Adipocyte (in vitro differentiated cells): Measurements from ENCODE around the gene DPP7.
"Not testable (repeated sequence)": the region's sequence is repeated elsewhere in the genome, so short reads cannot be mapped to it uniquely, and the experiment has no call there.

Experiments
- DNase-seq: peaks from one replicate; pipeline ENCODE4 v3.0.0-alpha.2; 2015; ENCODE audit warnings: low read depth
- H3K27me3 ChIP-seq: replicated peaks from 2 replicates; pipeline ENCODE4 v1.7.0; 2013; ENCODE audit warnings: mild to moderate bottlenecking, low read length, moderate library complexity; ENCODE audit not compliant: control insufficient read depth, insufficient read depth
- H3K36me3 ChIP-seq: 2 replicates; pipeline ENCODE4 v1.7.0; 2013; ENCODE audit warnings: low read length, mild to moderate bottlenecking, moderate library complexity; ENCODE audit not compliant: control insufficient read depth, insufficient read depth, severe bottlenecking
- H3K4me1 ChIP-seq: 2 replicates; pipeline ENCODE4 v1.7.0; 2013; ENCODE audit warnings: mild to moderate bottlenecking, low read length, moderate library complexity; ENCODE audit not compliant: control insufficient read depth, insufficient read depth
- H3K4me3 ChIP-seq: 2 replicates; pipeline ENCODE4 v1.7.0; 2013; ENCODE audit warnings: mild to moderate bottlenecking, low read length, moderate library complexity
- H3K9ac ChIP-seq: 2 replicates; pipeline ENCODE4 v1.7.0; 2013; ENCODE audit warnings: mild to moderate bottlenecking, low read length, moderate library complexity
- H3K9me3 ChIP-seq: 2 replicates; pipeline ENCODE4 v1.7.0; 2013; ENCODE audit warnings: mild to moderate bottlenecking, low read length, moderate library complexity; ENCODE audit not compliant: control insufficient read depth

Gene DPP7

DNA sequence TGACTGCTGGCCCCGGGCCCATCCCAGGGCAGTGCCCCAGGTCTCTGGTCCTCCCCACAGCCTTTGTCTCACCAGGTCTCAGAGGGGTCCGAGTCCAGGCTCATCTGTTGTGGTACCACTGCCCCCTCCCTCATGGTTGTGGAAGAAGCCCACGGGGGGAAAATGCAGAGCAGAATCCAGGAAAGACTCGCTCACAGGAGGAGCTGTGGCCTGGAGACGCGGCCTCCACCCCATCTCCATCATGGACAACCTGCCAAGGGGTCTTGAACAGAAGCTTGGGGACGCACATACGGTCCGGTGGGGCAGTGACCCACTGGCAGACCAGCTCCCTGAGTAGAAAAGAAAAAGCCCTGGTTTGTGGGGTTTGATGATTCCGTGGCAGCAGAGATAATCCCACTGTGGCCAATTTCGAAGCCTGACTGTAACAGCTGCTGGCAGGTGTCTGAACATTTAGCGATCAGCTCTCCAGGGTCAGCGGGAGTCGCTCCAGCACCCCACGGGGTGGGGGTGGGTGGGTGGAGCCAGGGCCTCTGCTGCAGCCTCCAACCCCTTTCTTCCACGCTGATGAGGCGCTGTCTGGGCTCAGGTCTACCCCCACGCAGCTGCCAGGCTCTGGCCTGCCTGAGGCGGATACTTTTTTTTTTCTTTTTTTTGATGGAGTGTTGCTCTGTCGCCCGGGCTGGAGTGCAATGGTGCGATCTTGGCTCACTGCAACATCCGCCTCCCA is 22.5 kb upstream of the DPP7 start:
- H3K9ac ChIP-seq: no peak overlapping the region
- H3K4me1 ChIP-seq: no peaks in the 10 kb centered on the region
- DNase-seq: no peak
- no peaks in the 10 kb centered on the region for H3K9me3 ChIP-seq
- no peaks in the 10 kb centered on the region for H3K36me3 ChIP-seq
- peaks cover 45% of the 10 kb centered on the region for H3K27me3 ChIP-seq
- H3K4me3 ChIP-seq: no peak overlapping the region

- H3K4me1 ChIP-seq: no peaks in the 10 kb centered on the region
- H3K36me3 ChIP-seq: no peaks in the 10 kb centered on the region
- H3K27me3 ChIP-seq: peaks cover 40% of the 10 kb centered on the region
- no peak overlapping the region for H3K4me3 ChIP-seq
- DNase-seq: no peak
- H3K9ac ChIP-seq: no peak overlapping the region
- no peaks in the 10 kb centered on the region for H3K9me3 ChIP-seq
Measured at GRCh38 chr9:137136261-137136880, 21.8 kb upstream of the DPP7 start.

GRCh38 chr9:137135154-137135553 is 20.6 kb upstream of the DPP7 start:
- H3K36me3 ChIP-seq, DNase-seq, H3K4me3 ChIP-seq, H3K9ac ChIP-seq, H3K9me3 ChIP-seq, H3K4me1 ChIP-seq: not testable (repeated sequence)
- peaks cover 28% of the 10 kb centered on the region for H3K27me3 ChIP-seq

DNA sequence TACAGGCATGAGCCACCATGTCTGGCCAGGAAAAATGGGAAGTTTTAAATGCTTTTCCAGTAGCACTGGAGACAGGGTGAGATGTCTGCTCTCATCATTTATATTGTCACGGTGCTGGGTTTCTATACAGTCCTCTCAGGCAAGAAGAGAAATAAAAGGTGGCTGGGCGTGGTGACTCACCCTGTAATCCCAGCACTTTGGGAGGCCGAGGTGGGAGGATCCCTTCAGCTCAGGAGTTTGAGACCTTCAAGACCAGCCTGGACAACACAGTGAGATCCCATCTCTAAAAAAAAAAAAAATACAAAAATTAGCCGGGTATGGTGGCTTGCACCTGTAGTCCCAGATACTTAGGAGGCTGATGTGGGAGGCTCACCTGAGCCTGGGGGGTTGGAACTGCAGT is 19.7 kb upstream of the DPP7 start:
- DNase-seq: no peak
- no peaks in the 10 kb centered on the region for H3K9me3 ChIP-seq
- H3K27me3 ChIP-seq: peaks cover 22% of the 10 kb centered on the region
- no peak overlapping the region for H3K4me3 ChIP-seq
- no peaks in the 10 kb centered on the region for H3K4me1 ChIP-seq
- H3K36me3 ChIP-seq: no peaks in the 10 kb centered on the region
- no peak overlapping the region for H3K9ac ChIP-seq

DNA sequence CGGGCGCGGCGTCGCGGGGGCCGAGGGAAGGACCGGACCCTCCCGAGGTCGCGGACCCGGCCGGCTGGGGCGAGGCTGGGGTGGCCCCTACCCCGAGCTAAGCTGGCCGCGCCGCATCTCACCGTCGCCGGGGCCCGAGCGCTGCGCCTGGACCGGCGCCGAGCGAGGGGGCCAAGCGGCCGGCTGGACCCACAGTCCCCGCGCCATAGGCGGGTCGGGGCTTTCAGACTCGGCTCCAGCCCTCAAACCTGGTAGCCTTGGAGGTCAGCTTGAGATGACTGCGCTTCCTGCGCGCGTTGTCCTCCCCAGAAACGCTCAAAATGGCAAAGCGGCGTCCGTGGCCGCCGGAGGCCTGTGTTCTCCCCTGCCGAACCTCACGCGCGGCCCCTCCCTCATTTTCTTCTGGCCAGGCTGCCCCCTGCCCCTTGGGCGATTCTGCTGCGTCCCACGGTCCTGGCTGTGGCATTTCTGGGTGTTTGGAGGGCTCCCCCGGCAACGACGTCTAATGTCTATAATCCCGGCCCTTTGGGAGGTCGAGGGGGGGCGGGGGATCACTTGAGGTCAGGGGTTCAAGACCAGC is 15.7 kb upstream of the DPP7 start:
- Histone ChIP-seq H3K9ac (peak overlapping the region; percentile 87), H3K4me1 (peaks cover 21% of the 10 kb centered on the region), H3K36me3 (no peaks in the 10 kb centered on the region), H3K9me3 (no peaks in the 10 kb centered on the region), H3K4me3 (peak overlapping the region; percentile 84), H3K27me3 (no peaks in the 10 kb centered on the region)
- no peak for DNase-seq

- Histone ChIP-seq H3K27me3 (no peaks in the 10 kb centered on the region), H3K9ac (peak overlapping the region; percentile 87), H3K9me3 (no peaks in the 10 kb centered on the region), H3K36me3 (no peaks in the 10 kb centered on the region), H3K4me1 (peaks cover 21% of the 10 kb centered on the region), H3K4me3 (peak overlapping the region; percentile 84)
- DNase-seq: peak; percentile 97
Measured at GRCh38 chr9:137129456-137130175, 15.1 kb upstream of the DPP7 start.

- no peaks in the 10 kb centered on the region for H3K9me3 ChIP-seq
- H3K4me3 ChIP-seq: peak overlapping the region; percentile 84
- H3K9ac ChIP-seq: peak overlapping the region; percentile 87
- peak; percentile 52 for DNase-seq
- H3K27me3 ChIP-seq: no peaks in the 10 kb centered on the region
- no peaks in the 10 kb centered on the region for H3K36me3 ChIP-seq
- peaks cover 21% of the 10 kb centered on the region for H3K4me1 ChIP-seq
Measured at GRCh38 chr9:137128862-137129455, 14.4 kb upstream of the DPP7 start.

GRCh38 chr9:137128158-137128861 is 13.8 kb upstream of the DPP7 start:
- Histone ChIP-seq H3K4me3 (peak overlapping the region; percentile 84), H3K9ac (peak overlapping the region; percentile 87), H3K9me3 (no peaks in the 10 kb centered on the region), H3K27me3 (no peaks in the 10 kb centered on the region), H3K4me1 (peaks cover 21% of the 10 kb centered on the region), H3K36me3 (no peaks in the 10 kb centered on the region)
- no peak for DNase-seq

- Histone ChIP-seq H3K4me3 (peak overlapping the region; percentile 84), H3K4me1 (peaks cover 21% of the 10 kb centered on the region)
- DNase-seq: no peak
Measured at GRCh38 chr9:137127301-137128157, 13.0 kb upstream of the DPP7 start.

DNA sequence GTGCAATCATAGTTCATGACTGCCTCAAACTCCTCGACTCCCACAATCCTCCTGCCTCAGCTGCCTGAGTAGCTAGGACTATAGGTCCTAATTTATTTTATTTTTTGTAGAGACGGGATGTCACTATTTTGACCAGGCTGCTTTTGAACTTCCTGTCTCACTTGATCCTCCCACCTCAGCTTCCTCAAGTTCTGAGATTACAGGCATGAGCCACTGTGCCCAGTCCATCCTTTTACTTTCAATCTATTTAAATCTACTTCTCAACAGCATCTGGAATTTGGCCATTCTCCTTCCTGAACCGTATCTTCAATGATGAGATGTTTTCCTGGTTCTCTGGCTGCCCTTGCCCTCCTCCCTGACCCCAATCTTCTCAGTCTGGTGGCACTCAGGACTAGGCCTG is 12.3 kb upstream of the DPP7 start:
- H3K9ac ChIP-seq: no peak overlapping the region

More at GRCh38 chr9:137127301-137128157, 13.0 kb upstream of the DPP7 start:
- Histone ChIP-seq H3K9ac (peak overlapping the region; percentile 43), H3K36me3 (no peaks in the 10 kb centered on the region), H3K27me3 (no peaks in the 10 kb centered on the region), H3K9me3 (no peaks in the 10 kb centered on the region)

More for the DNA sequence above, 12.3 kb upstream of the DPP7 start:
- H3K4me1 ChIP-seq: peaks cover 21% of the 10 kb centered on the region
- H3K9me3 ChIP-seq: no peaks in the 10 kb centered on the region
- peak overlapping the region; percentile 67 for H3K4me3 ChIP-seq
- no peaks in the 10 kb centered on the region for H3K36me3 ChIP-seq
- H3K27me3 ChIP-seq: no peaks in the 10 kb centered on the region
- no peak for DNase-seq
